Activated CD4-positive, CD25-positive, alpha-beta regulatory T cell (primary cell): ENCODE results near the gene GPR61.

ENCODE experiments used
- DNase-seq, 4 experiments: peaks; one replicate each; lab custom pipeline; 2025; lab: John Stamatoyannopoulos, UW

The GPR61 gene

DNA sequence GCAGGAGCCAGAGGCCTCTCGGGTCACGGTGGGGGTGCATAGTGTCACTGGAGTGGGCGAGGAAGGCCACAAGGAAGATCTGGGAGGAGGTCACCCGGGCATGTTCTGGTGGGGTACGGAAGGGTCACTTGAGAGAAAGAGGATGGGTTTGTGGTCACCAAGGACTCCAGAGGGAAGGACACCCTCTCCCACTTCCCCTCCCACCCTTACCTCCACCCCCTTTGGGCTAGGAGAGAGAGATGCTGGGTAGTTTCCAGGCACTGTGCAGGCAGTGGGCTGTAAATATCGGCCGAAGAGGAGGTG lies 30.8 kb upstream of the GPR61 start:
- DNase-seq: no peak

DNA sequence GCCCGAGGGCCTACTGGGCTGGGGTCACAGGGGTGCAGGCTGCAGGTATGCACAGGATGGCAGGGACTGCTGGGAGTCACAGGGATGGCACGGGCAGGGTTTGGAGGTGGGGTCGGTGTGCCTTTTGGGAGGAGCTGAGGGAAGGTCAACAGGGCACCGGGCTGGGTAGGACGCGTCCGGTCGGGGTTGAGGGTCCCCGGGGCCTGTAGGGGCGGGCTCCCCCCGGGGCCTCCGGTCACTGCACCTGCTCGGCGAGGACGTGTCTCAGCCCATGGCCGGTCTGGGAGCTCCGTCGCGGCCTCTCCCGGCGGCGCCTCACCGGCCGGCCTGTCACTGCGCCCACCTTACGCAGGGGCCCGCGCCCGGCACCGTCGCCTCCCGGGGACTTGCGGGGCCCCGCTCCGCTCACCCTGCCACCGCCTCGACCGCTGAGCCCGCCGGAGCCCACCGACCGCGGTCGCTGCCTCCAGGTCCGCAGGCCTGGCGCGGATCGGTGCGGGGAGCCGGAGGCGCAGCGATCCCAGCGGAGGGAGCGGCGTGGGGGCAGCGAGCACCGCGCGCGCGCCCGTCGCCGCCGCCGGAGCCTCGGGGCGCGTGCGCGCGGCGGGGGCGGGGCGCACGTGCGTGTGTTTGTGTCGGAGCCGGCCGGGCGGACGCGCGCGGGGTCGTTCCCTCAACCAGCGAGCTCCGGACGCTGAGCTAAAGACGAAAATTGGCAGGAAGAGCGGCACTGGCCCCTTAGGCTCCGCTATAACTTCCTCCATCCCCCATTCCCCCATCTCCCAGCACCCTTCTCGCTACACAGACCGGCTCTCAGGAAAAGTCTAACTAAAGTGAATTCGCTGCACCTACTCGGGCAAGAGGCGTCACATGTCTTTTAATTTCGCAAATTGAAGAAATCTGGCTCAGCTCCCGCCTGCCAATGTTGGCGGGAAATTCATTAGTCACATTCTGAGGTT lies 30.2 kb upstream of the GPR61 start, which contains the start of gene AMIGO1:
Gene AMIGO1, minus strand, starts transcription at position 552 of the 959 bp plus-strand sequence. CDS start 815 bp downstream, outside the sequence.
- peak; percentile 15 to 53 (median 38) for DNase-seq

DNA sequence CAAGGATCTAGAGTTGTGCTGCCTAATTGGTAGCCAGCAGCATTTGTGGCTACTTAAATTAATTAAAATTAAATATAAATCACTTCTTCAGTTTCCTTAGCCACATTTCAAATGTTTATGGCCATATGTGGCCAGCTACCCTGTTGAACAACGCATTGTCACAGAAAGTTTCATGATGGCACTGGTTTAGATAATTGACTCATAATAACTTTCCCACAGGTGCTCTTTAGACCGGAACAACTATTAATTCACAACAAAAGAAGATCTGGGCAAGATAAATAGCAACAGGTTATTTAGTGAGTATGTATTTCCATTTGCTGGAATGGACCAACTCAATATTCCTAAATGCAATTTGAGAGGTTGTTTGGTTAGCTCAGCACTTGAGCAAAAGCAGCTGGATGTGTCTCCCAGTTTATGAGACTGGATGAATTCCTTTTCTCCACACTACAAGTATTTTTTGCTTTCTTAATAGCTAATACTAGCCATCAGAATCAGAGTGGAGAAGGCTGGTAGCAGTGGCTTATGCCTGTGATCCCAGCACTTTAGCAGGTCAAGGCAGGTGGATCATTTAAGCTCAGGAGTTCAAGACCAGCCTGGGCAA lies 26.5 kb upstream of the GPR61 start:
- no peak for DNase-seq

DNA sequence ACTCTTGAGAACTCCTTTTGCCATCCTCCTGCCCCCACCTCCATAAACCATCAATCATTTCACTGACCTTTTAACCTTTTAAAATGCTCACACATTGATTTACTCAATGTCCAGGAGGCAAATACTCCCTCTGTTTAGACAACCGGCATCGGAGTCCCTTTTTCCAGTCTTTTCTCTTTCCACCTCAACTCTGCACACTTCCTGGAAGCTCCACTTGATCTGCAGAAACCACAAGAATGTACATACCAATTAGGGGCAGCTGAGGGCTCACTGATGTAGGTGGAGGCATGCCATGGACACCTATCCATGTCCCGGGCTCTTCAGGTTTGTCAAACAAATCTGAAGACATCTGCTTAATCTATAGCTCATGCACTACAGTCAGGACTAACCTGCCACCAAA lies 24.8 kb upstream of the GPR61 start:
- no peak for DNase-seq

DNA sequence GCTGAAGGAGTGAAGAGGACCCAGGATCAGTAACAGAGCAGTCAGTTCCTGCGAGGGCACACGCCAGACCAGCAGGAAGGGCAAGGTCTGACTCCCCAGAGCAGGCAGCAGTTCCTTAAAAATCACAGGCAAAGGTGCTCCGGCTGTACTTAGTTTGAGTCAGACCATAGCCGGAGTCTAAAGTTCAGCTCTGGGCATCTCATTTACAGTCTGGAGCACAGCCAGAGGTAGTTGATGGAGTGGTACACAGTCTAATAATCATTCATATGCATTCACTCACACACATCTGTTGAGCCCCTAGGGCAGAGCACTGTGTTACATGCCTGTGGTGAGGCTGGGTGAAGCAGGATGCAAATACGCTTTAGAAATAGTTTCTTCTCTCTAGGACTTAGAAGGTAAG lies 22.8 kb upstream of the GPR61 start:
- no peak for DNase-seq

DNA sequence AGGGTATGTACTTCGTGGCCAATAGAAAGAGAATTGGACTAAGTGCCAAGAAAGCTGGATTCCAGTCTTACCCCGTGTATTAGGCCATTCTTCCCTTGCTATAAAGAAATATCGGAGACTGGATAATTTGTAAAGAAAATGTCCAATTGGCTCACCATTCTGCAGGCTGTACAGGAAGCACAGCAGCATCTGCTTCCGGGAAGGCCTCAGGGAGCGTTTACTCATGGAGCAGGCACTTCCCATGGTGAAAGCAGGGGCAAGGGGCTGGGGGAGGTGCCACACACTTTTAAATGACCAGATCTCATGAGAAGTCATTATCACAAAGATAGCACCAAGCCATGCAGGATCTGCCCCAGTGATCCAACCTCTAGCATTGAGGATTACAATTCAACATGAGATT lies 22.3 kb upstream of the GPR61 start:
- no peak for DNase-seq

DNA sequence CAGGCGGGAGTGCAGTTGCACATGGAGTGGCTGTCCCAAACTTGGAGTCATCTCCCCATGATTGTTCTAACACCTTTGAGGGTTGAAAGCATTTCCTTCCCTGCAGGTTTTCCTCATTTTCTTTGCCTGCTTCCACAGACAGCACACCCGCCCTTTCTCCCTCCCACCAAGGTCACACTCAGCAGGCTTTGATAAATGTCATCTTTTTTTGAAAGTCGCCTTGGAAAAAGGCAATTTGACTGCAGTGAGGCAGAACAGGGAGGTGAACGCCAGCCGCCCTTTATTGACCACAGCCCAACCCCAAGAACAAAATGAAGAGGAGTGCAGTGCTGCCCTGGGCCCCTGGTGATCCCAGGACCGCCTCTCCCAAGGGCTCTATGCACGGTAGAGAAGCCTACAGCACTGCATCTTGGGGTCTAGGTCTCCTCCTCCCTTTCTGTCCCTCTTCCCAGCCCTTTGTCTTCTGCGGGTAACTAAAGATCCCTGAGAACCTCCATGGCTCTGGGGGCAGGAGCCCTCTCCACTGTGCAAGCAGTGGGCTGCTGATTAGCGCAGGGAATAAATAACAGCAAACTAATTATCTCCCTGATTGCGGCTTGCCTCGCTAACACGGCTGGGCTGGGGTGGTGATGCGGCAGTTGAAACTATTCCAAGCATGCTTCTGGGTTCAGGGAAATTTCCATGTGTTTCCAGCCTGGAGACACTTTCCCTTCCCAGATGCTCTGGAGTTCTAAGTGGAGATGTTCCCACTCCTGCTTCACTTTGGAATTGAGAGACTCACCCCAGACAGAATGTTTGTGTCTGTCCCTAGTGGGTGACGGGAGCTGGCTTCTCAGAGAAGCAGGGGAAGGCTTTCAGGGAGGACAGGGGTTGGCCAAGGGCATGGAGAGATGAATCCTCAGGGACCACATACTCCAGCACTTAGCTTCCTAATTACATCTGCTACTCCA lies 18.4 kb upstream of the GPR61 start:
- no peak for DNase-seq

DNA sequence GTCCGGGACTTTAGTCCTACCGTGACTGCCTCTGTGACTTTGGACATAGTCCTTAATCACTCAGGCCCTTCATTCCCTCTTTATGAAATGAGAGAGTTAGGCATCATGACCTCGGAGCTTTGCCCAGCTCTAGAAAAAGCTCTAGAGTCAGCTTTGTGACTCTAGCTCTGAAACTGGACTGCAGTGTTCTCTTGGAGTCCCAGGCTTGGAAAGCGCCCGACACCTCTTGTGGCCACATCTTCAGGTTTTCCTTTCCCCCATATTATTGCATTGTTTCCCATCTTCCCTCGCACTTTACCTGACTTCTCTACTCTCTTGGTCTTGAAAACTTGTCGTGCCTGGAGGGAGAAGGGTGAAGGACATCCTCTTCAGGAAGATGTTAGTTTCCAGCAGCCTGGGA lies 17.6 kb upstream of the GPR61 start:
- no peak for DNase-seq

DNA sequence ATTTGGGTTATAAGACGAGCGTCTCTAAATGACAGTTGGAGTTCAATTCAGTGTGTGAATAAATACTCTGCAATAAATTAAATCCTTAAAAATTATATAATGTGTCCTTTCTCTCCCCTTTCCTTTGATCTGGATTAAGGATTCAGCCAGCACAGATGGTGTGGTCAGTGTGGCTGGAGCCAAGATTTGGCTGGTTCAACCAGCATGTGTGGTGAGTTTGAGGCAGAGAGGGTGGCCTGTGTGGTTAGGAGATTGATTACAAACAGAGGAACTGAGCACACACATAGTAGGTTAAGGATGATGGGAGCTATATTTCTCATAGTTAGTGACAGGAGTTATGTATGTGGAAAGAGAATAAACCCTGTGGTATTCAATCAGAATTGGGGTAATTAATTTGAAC lies 16.0 kb upstream of the GPR61 start:
- DNase-seq: no peak

DNA sequence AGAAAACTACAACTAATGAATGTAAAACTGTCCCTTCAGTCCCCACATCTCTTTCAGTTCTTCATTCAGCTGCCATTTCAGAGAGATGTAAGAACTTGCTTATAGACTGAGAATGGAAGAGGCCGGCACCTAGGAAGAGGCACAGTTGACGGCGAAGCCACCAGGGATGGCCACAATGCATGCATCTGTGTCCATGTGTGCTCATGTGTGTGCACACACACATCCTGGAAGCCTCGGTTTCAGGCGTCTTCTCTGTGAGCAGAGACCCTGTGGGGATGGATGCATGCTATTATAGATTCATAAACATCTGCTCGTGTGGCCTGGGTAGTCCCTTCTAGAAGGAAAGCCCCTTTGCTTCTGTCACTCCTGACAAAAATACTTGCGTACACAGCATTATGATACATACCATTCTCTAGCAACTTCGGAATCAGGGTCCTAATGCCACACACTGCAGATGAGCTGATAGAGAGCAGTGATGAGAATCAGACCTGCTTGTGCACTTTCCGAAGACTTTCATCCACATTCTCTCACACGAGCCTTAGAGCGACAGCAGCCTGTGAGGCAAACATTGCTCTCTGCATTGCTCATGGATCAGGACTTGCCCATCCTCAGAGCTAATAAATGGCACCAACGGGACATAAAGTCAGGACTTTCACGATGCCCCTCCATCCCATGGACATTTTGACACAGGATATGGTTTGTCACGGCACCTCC lies 12.4 kb upstream of the GPR61 start:
- DNase-seq: no peak

DNA sequence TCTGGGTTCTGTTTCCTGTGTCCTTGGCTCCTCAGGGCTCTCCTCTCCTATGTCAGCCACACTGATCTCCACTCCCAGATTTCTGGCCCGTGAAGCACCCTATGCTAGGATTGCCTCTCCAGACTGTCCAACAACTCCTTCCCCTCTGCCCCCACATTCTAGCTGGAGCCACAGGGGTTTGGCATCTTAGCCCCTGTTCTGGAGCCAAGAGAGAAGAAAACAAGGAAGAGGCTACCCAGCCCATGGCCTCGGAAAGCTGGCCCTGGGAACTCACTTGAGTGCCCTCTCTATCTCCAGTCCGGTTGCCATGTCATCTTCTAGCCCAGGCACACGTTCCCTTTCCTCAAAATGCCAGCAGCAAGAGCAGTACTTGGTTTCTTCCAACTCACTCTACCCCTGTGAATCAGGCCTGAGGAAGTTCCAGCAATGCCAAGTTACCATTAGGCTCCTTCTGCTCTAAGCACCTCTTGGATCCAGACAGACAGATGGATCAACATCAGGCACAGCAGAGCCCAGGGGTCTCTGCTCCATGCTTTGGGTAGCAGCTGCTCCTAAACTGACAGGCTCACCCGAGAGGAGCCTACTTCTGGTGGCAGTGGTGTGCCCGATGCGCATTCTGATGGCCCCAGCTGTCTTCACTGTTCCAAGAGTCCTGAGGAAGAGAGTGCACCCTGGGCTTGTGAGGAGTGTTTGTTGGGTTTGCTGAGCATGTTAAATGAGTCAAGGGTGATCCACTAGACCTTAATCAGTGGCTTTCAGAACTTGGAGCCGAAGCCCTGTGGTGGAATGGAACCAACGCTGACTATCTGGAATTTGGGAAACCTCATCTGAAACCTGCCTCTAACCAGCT lies 11.6 kb upstream of the GPR61 start:
- DNase-seq: no peak

DNA sequence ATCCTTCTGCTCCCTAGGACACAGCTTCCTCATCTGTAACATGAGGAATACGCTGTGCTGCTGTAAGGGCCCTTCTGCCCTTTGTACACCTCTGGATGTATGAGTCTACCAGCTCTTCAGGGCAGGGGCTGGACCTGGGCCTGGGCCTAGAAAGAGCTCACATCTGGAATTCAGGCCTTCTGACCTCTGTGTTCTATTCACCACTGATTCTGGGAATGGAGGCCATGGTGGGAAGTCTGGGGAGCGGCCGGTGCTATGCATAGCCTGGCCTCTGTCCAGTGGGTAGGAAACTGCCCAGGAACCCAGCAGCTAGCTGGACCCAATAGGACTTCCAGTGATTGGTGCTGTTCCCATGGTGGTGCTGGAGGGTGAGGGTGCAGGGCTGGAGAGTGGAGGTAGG lies 11.0 kb upstream of the GPR61 start:
- no peak for DNase-seq

DNA sequence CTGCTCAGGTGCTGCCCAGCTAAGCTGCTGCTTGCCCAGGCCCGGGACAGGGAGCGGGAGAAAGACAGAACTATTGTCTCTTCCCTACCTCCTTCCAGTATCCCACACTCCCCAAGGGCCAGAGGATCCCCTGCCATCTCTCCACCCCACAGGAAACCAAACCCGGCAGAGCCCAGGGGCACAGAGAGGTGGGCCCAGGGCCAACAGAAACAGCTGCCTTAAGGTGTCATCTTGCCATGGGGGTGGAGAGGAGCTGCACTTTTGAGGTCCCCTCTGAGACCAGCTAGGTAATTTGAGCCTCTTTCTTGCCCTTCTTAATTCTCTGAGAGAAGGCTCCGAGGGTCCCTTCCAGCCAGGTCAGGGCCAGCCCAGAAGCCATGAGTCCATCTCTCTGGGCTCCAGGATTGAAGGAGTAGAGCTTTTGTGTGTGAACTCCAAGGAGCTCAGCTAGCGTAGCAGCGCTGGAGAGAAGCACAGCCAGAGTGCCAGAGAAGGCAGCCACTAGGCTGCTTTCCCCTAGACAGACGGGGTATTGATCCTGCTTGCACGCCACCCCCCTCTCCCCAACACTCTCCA lies 9.7 kb upstream of the GPR61 start:
- DNase-seq: no peak

DNA sequence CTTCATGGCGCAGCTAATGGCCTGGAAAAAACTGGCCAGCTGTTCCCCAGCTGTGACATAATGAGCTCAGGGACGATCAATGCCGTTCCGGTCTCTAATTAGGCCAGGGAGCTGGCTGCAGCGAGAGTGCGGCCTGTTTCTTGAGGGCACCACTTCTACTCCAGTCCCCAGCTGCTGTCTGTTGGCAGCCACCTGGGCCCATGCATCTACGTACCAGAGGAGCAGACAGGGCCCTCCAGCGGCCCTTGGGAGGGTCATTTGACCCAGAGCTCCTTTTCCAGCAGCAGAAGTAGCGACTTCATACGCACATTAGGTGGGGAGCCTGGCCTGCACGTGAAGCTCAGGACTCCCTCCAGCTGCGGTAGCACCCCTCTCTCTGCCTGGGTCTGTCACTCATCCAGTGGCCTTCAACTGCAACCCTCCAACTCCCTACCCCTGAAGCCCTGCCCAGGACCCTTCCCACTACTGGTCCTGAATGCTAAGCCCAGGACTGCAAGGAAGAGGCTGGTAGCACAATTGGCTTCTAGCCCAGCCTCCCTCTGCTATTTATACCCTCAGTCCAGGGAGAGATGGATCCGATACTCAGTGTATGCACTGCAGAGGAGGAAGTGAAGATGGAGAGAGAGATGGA lies 9.1 kb upstream of the GPR61 start:
- no peak for DNase-seq

DNA sequence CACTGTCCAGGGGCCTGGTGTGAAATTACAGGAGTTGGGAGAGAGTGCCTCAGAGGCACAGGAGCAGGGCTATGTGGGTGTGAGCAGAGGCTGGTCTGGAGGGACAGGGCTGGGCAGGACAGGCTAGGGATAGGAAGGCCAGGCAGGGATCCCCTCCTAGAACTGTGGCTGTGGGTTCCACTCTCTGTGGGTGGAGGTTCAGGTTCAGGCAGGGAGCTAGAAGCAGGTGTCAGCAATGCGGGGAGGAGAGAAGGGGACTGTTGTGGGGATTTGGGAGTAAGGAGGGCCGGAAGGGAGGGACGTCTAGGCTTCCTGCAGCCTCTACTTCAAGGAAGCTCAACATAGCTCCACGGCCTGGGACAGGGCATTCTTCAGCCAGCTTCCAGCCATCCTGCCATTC lies 8.3 kb upstream of the GPR61 start:
- DNase-seq: no peak

DNA sequence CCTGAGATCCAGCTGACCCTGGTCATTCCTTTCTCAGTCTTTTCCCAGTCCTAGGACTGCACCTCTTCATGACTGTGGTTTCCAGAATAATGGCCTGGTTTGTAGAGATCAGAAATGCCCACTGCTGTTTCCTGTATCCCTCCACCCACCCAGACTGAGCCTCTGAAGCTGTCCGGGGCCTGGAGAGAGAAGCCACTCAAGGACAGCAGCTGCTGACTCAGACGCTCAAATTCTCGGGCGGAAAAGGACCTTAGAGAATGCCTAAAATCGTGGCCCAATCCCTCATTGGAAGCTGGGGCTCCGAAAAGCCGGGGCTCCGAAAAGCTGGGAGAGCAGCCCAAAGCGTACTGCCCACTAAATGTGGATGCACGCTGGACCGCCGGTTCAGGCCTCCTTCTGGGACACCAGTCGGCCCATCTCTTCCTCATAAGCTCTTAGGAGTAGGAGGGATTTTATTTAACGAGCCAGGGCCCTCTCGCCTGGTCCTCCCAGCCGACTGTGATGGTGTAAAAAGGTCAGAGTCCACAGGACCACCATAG lies 7.8 kb upstream of the GPR61 start:
- DNase-seq: no peak

DNA sequence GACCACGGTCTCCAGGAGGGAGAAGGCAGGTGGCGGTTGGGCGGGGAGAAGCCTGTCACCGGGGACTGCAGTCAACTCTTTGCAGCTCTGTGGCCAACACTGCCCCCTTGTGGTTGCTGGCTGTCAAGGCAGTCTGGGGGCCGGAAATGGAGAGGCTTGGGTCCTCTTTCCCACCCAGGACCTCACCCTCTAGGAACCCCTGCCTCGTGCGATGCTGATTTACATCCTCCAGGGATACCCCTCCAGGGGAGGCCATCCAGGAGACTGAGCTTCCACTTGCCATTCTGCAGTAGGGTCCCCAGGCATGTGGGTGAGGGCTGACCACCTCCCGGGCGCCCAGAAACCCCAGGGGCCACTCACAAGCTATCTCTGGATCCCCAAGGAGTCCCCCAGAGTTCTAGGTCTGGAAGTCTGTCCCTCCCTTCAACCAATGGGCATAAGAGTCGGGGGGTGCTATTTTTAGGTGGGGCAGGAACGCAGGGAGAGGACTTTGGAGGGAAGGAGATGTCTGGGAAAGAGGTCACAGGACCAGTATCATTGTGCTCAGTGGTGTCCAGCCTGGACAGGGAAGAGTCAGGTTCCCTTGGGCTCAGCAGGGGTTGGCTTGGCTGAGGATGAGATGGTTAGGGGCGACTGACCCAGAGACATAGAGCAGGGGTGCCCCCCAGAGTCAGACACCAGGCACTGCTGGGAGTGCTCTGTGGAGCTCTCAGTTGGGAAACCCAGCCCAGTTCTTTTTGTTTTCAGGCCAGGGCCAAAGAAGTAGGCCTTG lies 7.1 kb upstream of the GPR61 start:
- peak; percentile 81 to 92 (median 88) for DNase-seq

DNA sequence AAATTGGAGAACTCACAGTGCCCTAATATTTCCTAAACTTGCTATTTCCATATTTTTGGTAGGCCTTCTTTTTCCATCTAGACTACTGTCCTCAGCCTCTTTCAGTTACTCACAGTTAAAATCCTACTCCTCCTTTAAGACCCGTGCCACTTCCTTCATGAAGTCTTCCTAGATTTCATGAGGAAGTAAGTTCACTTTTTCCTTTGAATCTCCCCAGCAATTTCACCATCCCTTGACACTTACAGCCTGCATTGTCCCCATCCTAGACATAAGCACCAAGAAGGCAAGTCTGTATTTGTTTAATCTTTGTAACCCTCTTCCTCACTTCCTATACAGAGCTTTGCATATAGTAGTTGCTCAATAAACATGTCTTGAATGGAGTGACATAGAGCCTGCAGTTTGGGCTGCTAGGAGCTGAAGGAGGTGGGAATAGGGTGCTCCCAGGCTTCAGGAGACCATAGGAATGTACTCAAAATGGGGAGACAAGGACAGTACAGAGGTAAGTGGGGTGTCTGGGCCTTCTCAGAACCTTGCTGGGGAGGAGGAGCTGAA lies 5.3 kb upstream of the GPR61 start:
- DNase-seq: no peak

DNA sequence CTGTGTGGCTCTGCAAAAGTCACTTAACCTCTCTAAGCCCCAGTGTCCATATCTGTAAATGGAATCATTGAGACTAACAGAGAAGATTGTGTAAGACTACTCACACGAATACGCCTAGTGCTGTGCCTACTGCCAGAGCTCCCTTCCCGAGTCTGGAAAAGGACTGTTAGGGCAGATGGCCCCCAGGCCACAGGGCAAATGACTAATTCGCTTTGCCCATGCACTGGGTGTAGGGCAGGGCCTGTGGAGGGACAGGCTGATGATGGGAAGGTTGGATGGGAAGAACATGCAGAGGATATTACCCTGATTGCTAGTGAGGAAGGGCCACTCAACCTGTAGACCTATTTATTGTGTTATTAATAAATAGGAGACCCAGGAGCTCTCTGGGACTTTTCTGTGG lies 4.2 kb upstream of the GPR61 start:
- no peak for DNase-seq
